H9 (cell line): Measurements from ENCODE around the gene DAAM2. TPM values are rescaled to one million over a fixed set of nuclear protein-coding genes. Genes with fewer than 3 reads are reported as not detected.

Source experiments
- DNase-seq: peaks from one replicate; pipeline ENCODE4 v3.0.0-alpha.2; 2017
- H2AFZ ChIP-seq: one replicate; pipeline ENCODE4 v1.6.1; 2013; ENCODE audit warnings: mild to moderate bottlenecking, low read length, control low read depth, moderate library complexity
- H2AK5ac ChIP-seq: 2 replicates; pipeline ENCODE4 v1.6.1; 2013; ENCODE audit warnings: low read length, control low read depth, mixed read lengths; ENCODE audit not compliant: insufficient read length
- H2BK120ac ChIP-seq: one replicate; pipeline ENCODE4 v1.6.1; 2013; ENCODE audit warnings: low read depth, mild to moderate bottlenecking, low read length, control low read depth, inconsistent platforms; ENCODE audit not compliant: poor library complexity, severe bottlenecking
- H2BK12ac ChIP-seq: 2 replicates; pipeline ENCODE4 v1.6.1; 2013; ENCODE audit warnings: low read length, control low read depth, mixed read lengths, low read depth; ENCODE audit not compliant: insufficient read length
- H2BK15ac ChIP-seq: 2 replicates; pipeline ENCODE4 v1.6.1; 2013; ENCODE audit warnings: low read depth, low read length, control low read depth
- H2BK20ac ChIP-seq: one replicate; pipeline ENCODE4 v1.6.1; 2013; ENCODE audit warnings: low read depth, mild to moderate bottlenecking, low read length, control low read depth, inconsistent platforms; ENCODE audit not compliant: poor library complexity, severe bottlenecking
- H2BK5ac ChIP-seq: 2 replicates; pipeline ENCODE4 v1.6.1; 2013; ENCODE audit warnings: low read length, control low read depth, mixed read lengths; ENCODE audit not compliant: insufficient read length
- H3K14ac ChIP-seq: 2 replicates; pipeline ENCODE4 v1.6.1; 2013; ENCODE audit warnings: low read length, control low read depth; ENCODE audit not compliant: insufficient read depth
- H3K18ac ChIP-seq: 2 replicates; pipeline ENCODE4 v1.6.1; 2013; ENCODE audit warnings: low read depth, mild to moderate bottlenecking, mixed read lengths, low read length, control low read depth; ENCODE audit not compliant: insufficient read length
- H3K23ac ChIP-seq: 2 replicates; pipeline ENCODE4 v1.6.1; 2013; ENCODE audit warnings: low read length, control low read depth, mixed read lengths, low read depth; ENCODE audit not compliant: insufficient read length
- H3K23me2 ChIP-seq: 2 replicates; pipeline ENCODE4 v1.6.1; 2013; ENCODE audit warnings: low read depth, mild to moderate bottlenecking, mixed read lengths, low read length, control low read depth; ENCODE audit not compliant: insufficient read length, poor library complexity, severe bottlenecking
- H3K27ac ChIP-seq: 2 replicates; pipeline ENCODE4 v1.5.1; 2013; ENCODE audit warnings: low read length, control low read depth, mixed read lengths, low read depth; ENCODE audit not compliant: insufficient read length
- H3K27me3 ChIP-seq: 2 replicates; pipeline ENCODE4 v1.6.1; 2013; ENCODE audit warnings: low read length, control low read depth, inconsistent platforms; ENCODE audit not compliant: insufficient read depth
- H3K4ac ChIP-seq: 2 replicates; pipeline ENCODE4 v1.6.1; 2013; ENCODE audit warnings: low read depth, mild to moderate bottlenecking, control low read depth, inconsistent platforms, low read length, moderate library complexity
- H3K4me1 ChIP-seq: 2 replicates; pipeline ENCODE4 v1.6.1; 2013; ENCODE audit warnings: low read length, control low read depth, inconsistent platforms; ENCODE audit not compliant: insufficient read depth
- H3K4me2 ChIP-seq: 2 replicates; pipeline ENCODE4 v1.6.1; 2013; ENCODE audit warnings: low read length, control low read depth, mixed read lengths; ENCODE audit not compliant: insufficient read length, insufficient read depth
- H3K56ac ChIP-seq: 2 replicates; pipeline ENCODE4 v1.6.1; 2013; ENCODE audit warnings: low read depth, mild to moderate bottlenecking, mixed read lengths, low read length, control low read depth; ENCODE audit not compliant: insufficient read length
- H3K79me1 ChIP-seq: 2 replicates; pipeline ENCODE4 v1.6.1; 2013; ENCODE audit warnings: low read depth, mild to moderate bottlenecking, moderate library complexity, low read length, control low read depth, inconsistent platforms; ENCODE audit not compliant: insufficient read depth, poor library complexity, severe bottlenecking
- H3K79me2 ChIP-seq: 2 replicates; pipeline ENCODE4 v1.6.1; 2013; ENCODE audit warnings: low read length, control low read depth, inconsistent platforms; ENCODE audit not compliant: insufficient read depth
- H3K9ac ChIP-seq: 2 replicates; pipeline ENCODE4 v1.6.1; 2013; ENCODE audit warnings: low read length, control low read depth, mixed read lengths; ENCODE audit not compliant: insufficient read length; ENCODE audit errors: extremely low read depth
- H3K9me3 ChIP-seq: one replicate; pipeline ENCODE4 v1.6.1; 2013; ENCODE audit warnings: low read depth, low read length, inconsistent platforms; ENCODE audit not compliant: control insufficient read depth
- H3T11ph ChIP-seq: one replicate; pipeline ENCODE4 v1.6.1; 2013; ENCODE audit warnings: mild to moderate bottlenecking, low read length, control low read depth, inconsistent platforms
- H4K20me1 ChIP-seq: one replicate; pipeline ENCODE4 v1.6.1; 2013; ENCODE audit not compliant: control insufficient read depth, insufficient read length, insufficient read depth
- H4K5ac ChIP-seq: 2 replicates; pipeline ENCODE4 v1.6.1; 2013; ENCODE audit warnings: low read depth, mild to moderate bottlenecking, mixed read lengths, low read length, control low read depth; ENCODE audit not compliant: insufficient read length
- H4K8ac ChIP-seq: replicated peaks from 2 replicates; pipeline ENCODE4 v1.6.1; 2013; ENCODE audit warnings: low read length, control low read depth, mixed read lengths, low read depth; ENCODE audit not compliant: insufficient read length
- H4K91ac ChIP-seq: 2 replicates; pipeline ENCODE4 v1.6.1; 2013; ENCODE audit warnings: low read depth, mild to moderate bottlenecking, moderate library complexity, mixed read lengths, low read length, control low read depth; ENCODE audit not compliant: insufficient read length
- H3K27ac Mint-ChIP-seq, 3 experiments: 2 replicates in 2 of 3; 3 replicates in 1 of 3; pipeline ENCODE4 v1.8.0; 2020 to 2021; ENCODE audit warnings: mixed read lengths in 3 of 3, mild to moderate bottlenecking in 1 of 3, moderate library complexity in 1 of 3
- H3K27me3 Mint-ChIP-seq: 2 replicates; pipeline ENCODE4 v1.8.0; 2021; ENCODE audit warnings: low read depth, mild to moderate bottlenecking, moderate library complexity, mixed read lengths
- H3K36me3 Mint-ChIP-seq, 3 experiments: 2 replicates in 2 of 3; 3 replicates in 1 of 3; pipeline ENCODE4 v1.8.0; 2020 to 2021; ENCODE audit warnings: low read depth in 3 of 3, mixed read lengths in 3 of 3; ENCODE audit not compliant: insufficient read depth in 1 of 3
- H3K4me1 Mint-ChIP-seq, 2 experiments: 2 replicates each; pipeline ENCODE4 v1.8.0; 2020; ENCODE audit warnings: mixed read lengths in 2 of 2
- H3K4me3 Mint-ChIP-seq, 2 experiments: 2 replicates in 1 of 2; 3 replicates in 1 of 2; pipeline ENCODE4 v1.8.0; 2020 to 2021; ENCODE audit warnings: mild to moderate bottlenecking in 2 of 2, mixed read lengths in 2 of 2, moderate library complexity in 1 of 2
- H3K9me3 Mint-ChIP-seq, 2 experiments: 2 replicates in 1 of 2; 3 replicates in 1 of 2; pipeline ENCODE4 v1.8.0; 2020; ENCODE audit warnings: mild to moderate bottlenecking in 2 of 2, mixed read lengths in 2 of 2, moderate library complexity in 1 of 2
- CTCF ChIP-seq: fragments of 200-600 bp; sonication (generic); conservative IDR thresholded peaks from 3 replicates; pipeline ENCODE4 v1.8.0; 2021; ENCODE audit warnings: antibody characterized with exemption, mild to moderate bottlenecking
- WGBS: extraction: QIAGEN DNeasy Blood & Tissue Kit; methylation state at CpG from one replicate; pipeline ENCODE4 v1.1.7; 2013; ENCODE audit warnings: missing lambda C conversion rate, low lambda C conversion rate, mixed read lengths; ENCODE audit not compliant: insufficient read length; ENCODE audit errors: extremely low coverage; 5-methylcytosine and 5-hydroxymethylcytosine counted together
- total RNA-seq: library from RNA; stranded (reverse); gene quantifications from 2 replicates; pipeline ENCODE4 v1.2.1, GENCODE V29; 2021

Gene DAAM2
- total RNA-seq, 1 experiment from 2014 or later = 1.1 TPM

- Histone ChIP-seq H3K56ac (no peak overlapping the region), H3K79me2 (no peaks in the 10 kb centered on the region), H4K91ac (no peak overlapping the region), H4K20me1 (no peaks in the 10 kb centered on the region), H3K23me2 (no peaks in the 10 kb centered on the region), H3K9me3 (no peaks in the 10 kb centered on the region), H4K8ac (no peak overlapping the region), H3K14ac (no peak overlapping the region), H2BK20ac (no peak overlapping the region), H2BK15ac (no peak overlapping the region), H2AFZ (no peak overlapping the region), H3K79me1 (no peaks in the 10 kb centered on the region), H2BK5ac (no peak overlapping the region), H3T11ph (no peak overlapping the region), H3K4ac (no peak overlapping the region), H3K4me2 (no peak overlapping the region), H3K23ac (no peak overlapping the region), H3K4me1 (no peaks in the 10 kb centered on the region), H3K27me3 (no peaks in the 10 kb centered on the region), H3K18ac (no peak overlapping the region), H3K9ac (no peak overlapping the region), H2AK5ac (no peak overlapping the region), H2BK120ac (no peak overlapping the region), H3K27ac (no peak overlapping the region), H4K5ac (no peak overlapping the region), H2BK12ac (no peak overlapping the region)
- DNase-seq = no peak
- Mint-ChIP-seq H3K9me3 (no peaks in the 10 kb centered on the region; a peak in 1 of 5 replicates), H3K4me1 (peaks cover 0 to 5% of the 10 kb centered on the region in 2 experiments; a peak in 1 of 4 replicates), H3K4me3 (no peak overlapping the region), H3K27ac (no peak overlapping the region), H3K36me3 (no peaks in the 10 kb centered on the region; a peak in 1 of 7 replicates), H3K27me3 (peaks cover 2% of the 10 kb centered on the region)
- no peak for TF ChIP-seq CTCF
- WGBS = no CpG with 5 or more reads among the region's 16 CpGs
Measured at GRCh38 chr6:39881851-39882530, 89.8 kb downstream of the DAAM2 start.
